K562 (cell line): Measurements from ENCODE around the gene NBPF4. TPM values are rescaled to one million over a fixed set of nuclear protein-coding genes. Genes with fewer than 3 reads are reported as not detected.
"Not testable (repeated sequence)": the region's sequence is repeated elsewhere in the genome, so short reads cannot be mapped to it uniquely, and the experiment has no call there.

ENCODE experiments used
- RAD21 ChIP-seq, 2 experiments: fragments of 250-450 bp in 1 of 2; fragments of 450-650 bp in 1 of 2; sonication (Bioruptor Pico) in 1 of 2; formaldehyde crosslinking in 1 of 2; IDR thresholded peaks in 1 of 2; conservative IDR thresholded peaks in 1 of 2; 2 replicates each; pipeline versions ENCODE4 v1.4.0 to v1.8.0; 2020 to 2022; ENCODE audit warnings: mild to moderate bottlenecking in 2 of 2, moderate library complexity in 1 of 2
- REST ChIP-seq, 2 experiments: fragments of 450-650 bp; formaldehyde crosslinking in 1 of 2; IDR thresholded peaks; 2 replicates each; pipeline versions ENCODE4 v1.4.0 to v1.6.1; 2014 to 2020; ENCODE audit warnings: mild to moderate bottlenecking in 2 of 2, borderline replicate concordance in 1 of 2, low read depth in 1 of 2
- SMC3 ChIP-seq: conservative IDR thresholded peaks from 2 replicates; pipeline ENCODE4 v1.6.1; 2011; ENCODE audit warnings: low read depth, low read length, improper control_type of control experiment; ENCODE audit not compliant: insufficient read depth
- ZNF384 ChIP-seq: IDR thresholded peaks from 2 replicates; pipeline ENCODE4 v1.6.1; 2012; ENCODE audit warnings: low read depth, low read length, improper control_type of control experiment
- polyA plus RNA-seq, 8 experiments: library from polyadenylated mRNA; depleted of rRNA in 4 of 8; stranded (reverse) in 5 of 8; unstranded in 3 of 8; fragments of >200 nt; fragmentation: Nextera tagmentation in 2 of 8; fragmentation: Illumina TruSeq in 1 of 8; extraction: Ambion mirVana in 2 of 8; extraction: Trizol in 1 of 8; gene quantifications; 2 replicates each; pipeline versions ENCODE4 v1.2.1 to v1.2.3, GENCODE V29; 2011 to 2014; ENCODE audit warnings: inconsistent platforms in 1 of 8, missing spikeins in 1 of 8
- total RNA-seq, 7 experiments: library from RNA; depleted of rRNA in 6 of 7; stranded (reverse); fragments of >200 nt in 6 of 7; fragmentation: Illumina TruSeq in 2 of 7; extraction: Trizol in 2 of 7; gene quantifications; 2 replicates each; pipeline versions ENCODE4 v1.2.1 to v1.2.3, GENCODE V29; 2011 to 2021; ENCODE audit warnings: low replicate concordance in 1 of 7
- TF ChIP-seq, protein P1 (sequence below), 3 experiments: IDR thresholded peaks in 2 of 3; conservative IDR thresholded peaks in 1 of 3; 2 replicates each; pipeline ENCODE4 v1.5.1; 2011 to 2012; ENCODE audit warnings: low read length in 3 of 3, mild to moderate bottlenecking in 3 of 3, control low read depth in 2 of 3, improper control_type of control experiment in 1 of 3, inconsistent platforms in 1 of 3, low read depth in 1 of 3, mixed read lengths in 1 of 3, moderate library complexity in 1 of 3; ENCODE audit not compliant: insufficient read depth in 2 of 3

The NBPF4 gene
- total and polyA plus RNA-seq, 9 of the 15 experiments (the other 6 are each of a cell fraction or from before 2014, with no cell fraction given), result 3.6 to 10.4 (median 5.9) TPM

DNA sequence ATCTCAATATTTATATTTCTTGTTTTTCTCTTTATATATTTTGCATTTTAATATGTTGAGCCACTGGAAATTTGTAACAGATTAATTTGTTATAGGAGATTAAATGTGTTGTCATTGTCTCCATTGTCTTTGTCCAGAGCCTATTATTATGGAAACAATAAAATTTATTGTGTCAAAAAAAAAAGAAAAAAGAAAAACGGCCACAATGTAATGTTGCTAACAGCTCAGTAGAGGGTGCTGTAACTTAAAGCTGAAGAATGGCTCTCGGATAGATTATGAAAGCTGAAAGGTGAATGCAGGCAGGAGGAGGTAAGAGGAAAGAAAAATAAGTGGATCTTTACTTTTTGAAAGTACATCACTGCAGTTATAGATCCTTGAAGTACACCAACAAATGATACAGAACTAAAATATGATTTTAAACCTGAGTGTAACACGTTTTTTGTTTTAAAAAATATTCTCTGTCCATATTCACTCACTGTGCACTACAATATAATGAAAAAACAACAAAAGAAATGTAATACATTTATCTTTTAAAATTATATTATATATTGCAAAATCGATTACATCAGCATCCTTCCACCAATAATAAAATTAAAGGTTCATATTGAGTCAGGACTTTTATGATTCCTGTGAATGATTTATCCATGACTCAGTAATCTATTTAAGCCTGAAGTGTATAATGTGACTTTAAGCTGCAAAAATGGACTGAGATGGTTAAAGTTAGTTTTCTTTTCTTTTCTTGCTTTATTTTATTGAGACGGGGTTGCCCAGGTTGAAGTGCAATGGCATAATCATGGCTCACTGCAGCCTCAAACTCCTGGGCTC lies 29.0 kb downstream of the NBPF4 start (continued):
- TF ChIP-seq, protein P1, sequence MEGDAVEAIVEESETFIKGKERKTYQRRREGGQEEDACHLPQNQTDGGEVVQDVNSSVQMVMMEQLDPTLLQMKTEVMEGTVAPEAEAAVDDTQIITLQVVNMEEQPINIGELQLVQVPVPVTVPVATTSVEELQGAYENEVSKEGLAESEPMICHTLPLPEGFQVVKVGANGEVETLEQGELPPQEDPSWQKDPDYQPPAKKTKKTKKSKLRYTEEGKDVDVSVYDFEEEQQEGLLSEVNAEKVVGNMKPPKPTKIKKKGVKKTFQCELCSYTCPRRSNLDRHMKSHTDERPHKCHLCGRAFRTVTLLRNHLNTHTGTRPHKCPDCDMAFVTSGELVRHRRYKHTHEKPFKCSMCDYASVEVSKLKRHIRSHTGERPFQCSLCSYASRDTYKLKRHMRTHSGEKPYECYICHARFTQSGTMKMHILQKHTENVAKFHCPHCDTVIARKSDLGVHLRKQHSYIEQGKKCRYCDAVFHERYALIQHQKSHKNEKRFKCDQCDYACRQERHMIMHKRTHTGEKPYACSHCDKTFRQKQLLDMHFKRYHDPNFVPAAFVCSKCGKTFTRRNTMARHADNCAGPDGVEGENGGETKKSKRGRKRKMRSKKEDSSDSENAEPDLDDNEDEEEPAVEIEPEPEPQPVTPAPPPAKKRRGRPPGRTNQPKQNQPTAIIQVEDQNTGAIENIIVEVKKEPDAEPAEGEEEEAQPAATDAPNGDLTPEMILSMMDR (IDR thresholded peaks at IDR 0.05 in 2 of 3, conservative IDR thresholded peaks at IDR 0.05 in 1 of 3; ENCODE audit: insufficient read depth in 2 of 3, low read depth in 1 of 3, low read length in 3 of 3), result peak; percentile 42 to 73 (median 61); a peak in 5 of 6 replicates
- TF ChIP-seq SMC3, result peak; percentile 38; the same call in 1 of the 2 replicates
- peak; percentile 92 for TF ChIP-seq ZNF384
- TF ChIP-seq REST (IDR thresholded peaks at IDR 0.05; ENCODE audit: borderline replicate concordance), result peak; percentile 69; the same call in 1 of the 2 replicates
- TF ChIP-seq REST (CRISPR knock-in tag; IDR thresholded peaks at IDR 0.05; ENCODE audit: low read depth), result not testable (repeated sequence)
- peak; percentile 51 to 73 for TF ChIP-seq RAD21 (CRISPR knock-in tag; conservative IDR thresholded peaks at IDR 0.05 in 1 of 2, IDR thresholded peaks at IDR 0.05 in 1 of 2)
